GM06990 (cell line): ENCODE results near the gene OSTF1.

Experiments used
- DNase-seq: peaks from one replicate; pipeline ENCODE4 v3.0.0-alpha.2; 2011; ENCODE audit not compliant: insufficient read length; ENCODE audit errors: extremely low read depth
- H3K27me3 ChIP-seq: replicated peaks from 2 replicates; pipeline ENCODE4 v1.6.0; 2011; ENCODE audit warnings: low read length; ENCODE audit not compliant: control insufficient read depth, insufficient read depth
- H3K36me3 ChIP-seq: 2 replicates; pipeline ENCODE4 v1.5.1; 2011; ENCODE audit warnings: low read length; ENCODE audit not compliant: control insufficient read depth, insufficient read depth
- H3K4me3 ChIP-seq: replicated peaks from 2 replicates; pipeline ENCODE4 v1.5.1; 2011; ENCODE audit warnings: low read depth, mild to moderate bottlenecking, control low read depth, low read length
- TF ChIP-seq, protein P1 (sequence below): IDR thresholded peaks from 2 replicates; pipeline ENCODE4 v1.5.1; 2011; ENCODE audit warnings: low read length, control low read depth, mild to moderate bottlenecking, inconsistent platforms; ENCODE audit not compliant: insufficient read depth, poor library complexity, severe bottlenecking

OSTF1 gene

DNA sequence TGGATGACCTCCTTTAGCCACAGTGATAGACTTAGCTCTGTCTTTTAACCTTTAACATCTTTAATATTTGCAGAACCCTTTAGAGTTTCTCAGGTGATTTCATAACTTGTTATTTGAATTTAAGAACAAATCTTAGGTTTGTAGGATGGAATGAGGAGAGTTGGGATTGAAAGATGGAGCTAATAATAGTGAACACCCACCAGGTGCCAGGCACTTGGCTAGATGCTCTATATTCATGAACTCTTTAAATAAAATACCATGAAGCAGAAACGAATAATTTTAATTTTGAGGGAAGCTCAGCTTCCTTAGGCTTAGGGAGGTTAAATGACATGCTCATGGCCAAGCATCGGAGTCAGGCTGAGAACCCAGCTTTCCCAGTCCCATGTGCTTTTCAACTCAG is 40.8 kb upstream of the OSTF1 start:
- no peaks in the 10 kb centered on the region for H3K27me3 ChIP-seq
- no peak overlapping the region for H3K4me3 ChIP-seq
- DNase-seq = no peak
- TF ChIP-seq, protein P1, sequence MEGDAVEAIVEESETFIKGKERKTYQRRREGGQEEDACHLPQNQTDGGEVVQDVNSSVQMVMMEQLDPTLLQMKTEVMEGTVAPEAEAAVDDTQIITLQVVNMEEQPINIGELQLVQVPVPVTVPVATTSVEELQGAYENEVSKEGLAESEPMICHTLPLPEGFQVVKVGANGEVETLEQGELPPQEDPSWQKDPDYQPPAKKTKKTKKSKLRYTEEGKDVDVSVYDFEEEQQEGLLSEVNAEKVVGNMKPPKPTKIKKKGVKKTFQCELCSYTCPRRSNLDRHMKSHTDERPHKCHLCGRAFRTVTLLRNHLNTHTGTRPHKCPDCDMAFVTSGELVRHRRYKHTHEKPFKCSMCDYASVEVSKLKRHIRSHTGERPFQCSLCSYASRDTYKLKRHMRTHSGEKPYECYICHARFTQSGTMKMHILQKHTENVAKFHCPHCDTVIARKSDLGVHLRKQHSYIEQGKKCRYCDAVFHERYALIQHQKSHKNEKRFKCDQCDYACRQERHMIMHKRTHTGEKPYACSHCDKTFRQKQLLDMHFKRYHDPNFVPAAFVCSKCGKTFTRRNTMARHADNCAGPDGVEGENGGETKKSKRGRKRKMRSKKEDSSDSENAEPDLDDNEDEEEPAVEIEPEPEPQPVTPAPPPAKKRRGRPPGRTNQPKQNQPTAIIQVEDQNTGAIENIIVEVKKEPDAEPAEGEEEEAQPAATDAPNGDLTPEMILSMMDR = no peak
- no peaks in the 10 kb centered on the region for H3K36me3 ChIP-seq

DNA sequence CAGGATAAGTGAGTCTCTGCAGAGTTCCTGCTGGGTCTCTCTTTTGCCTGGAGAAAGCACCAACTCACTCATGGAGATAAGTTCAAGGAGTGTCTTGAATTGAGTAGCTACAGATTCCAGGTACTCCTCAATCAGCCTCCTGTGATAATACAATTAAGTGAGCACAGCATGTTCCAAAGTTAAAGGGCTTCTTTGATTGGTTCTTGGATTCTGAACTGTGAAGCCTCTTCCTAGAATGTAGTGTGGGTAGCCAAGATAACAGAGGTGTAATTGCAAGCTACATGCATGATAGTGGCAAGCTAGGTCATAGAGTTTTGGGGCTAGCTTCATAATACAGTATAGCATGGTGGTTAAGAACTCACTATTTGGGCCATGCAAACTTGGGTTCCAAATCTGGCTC is 37.0 kb upstream of the OSTF1 start:
- no peak for DNase-seq
- no peak overlapping the region for H3K4me3 ChIP-seq
- H3K36me3 ChIP-seq = no peaks in the 10 kb centered on the region
- H3K27me3 ChIP-seq = no peaks in the 10 kb centered on the region
- TF ChIP-seq, protein P1 = no peak

DNA sequence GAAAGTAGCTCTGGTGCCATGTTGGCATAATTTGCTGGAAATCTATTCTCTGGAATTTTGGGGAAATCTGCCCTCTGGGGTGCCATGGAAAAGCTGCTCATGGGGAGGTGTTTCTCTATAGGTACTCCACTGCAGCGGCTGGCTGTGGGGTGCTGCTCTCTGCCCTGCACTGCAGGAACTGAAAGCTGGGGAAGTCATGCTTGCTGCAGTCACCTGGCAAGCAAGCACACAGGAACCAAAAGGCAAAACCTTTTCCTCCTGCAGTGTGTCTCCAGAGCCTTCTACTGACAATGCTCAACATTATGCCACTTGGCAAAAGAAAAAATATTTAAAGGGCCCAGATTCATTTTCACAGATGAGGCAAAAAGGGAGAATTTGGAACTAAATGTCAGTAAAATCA is 34.4 kb upstream of the OSTF1 start:
- TF ChIP-seq, protein P1 = no peak
- DNase-seq = peak; percentile 13
- Histone ChIP-seq H3K27me3 (no peaks in the 10 kb centered on the region), H3K4me3 (no peak overlapping the region), H3K36me3 (no peaks in the 10 kb centered on the region)

DNA sequence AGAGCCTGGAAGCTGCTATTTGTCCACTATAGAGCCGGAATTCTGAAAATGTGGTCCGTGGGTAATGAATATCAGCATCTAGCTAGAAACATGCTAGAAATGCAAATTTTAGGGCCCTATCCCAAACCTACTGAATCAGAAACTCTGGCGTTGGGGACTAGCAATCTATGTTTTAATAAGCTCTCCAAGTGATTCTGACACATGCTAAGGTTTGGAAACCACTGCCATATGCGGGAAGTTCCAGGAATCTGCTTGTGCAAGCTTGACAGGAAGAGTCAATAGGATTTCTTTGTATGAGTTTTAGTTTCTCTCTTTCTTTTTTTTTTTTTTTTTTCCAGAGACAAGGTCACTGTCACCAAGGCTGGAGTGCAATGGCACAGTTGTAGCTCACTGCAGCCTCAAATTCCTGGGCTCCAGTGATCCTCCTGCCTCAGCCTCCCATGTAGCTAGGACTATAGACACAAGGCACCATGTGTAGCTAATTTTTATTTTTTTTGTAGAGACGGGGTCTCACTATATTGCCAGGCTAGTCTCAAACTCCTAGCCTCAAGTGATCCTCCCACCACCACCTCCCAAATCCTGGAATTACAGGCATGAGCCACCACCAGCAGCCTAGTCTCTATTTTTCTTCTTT is 33.8 kb upstream of the OSTF1 start:
- H3K4me3 ChIP-seq = no peak overlapping the region
- H3K36me3 ChIP-seq = no peaks in the 10 kb centered on the region
- no peaks in the 10 kb centered on the region for H3K27me3 ChIP-seq
- DNase-seq = no peak
- TF ChIP-seq, protein P1 = no peak

DNA sequence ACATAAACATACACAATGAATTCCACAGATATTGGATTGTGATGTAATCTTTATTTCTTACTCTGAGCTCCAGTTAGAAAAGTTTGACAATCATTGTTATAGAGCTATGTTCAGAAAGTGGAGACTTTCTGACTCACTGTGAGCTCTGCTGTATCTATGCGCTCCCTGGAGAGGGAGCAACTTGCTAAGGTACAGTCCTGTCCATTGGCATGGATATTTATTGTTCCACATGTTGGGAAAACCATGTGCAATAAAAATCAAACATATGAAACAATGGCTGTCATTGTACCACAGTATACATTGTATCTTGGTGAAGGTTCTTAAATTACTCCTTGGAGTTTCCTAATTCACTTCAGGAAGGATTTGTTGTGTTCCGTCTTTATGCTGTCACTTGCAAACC is 27.1 kb upstream of the OSTF1 start:
- Histone ChIP-seq H3K36me3 (no peaks in the 10 kb centered on the region), H3K4me3 (no peak overlapping the region), H3K27me3 (no peaks in the 10 kb centered on the region)
- TF ChIP-seq, protein P1 = no peak
- no peak for DNase-seq
